Renal cortex interstitium (tissue), 11 donors: ENCODE data around the gene DNAH6. TPM values are rescaled to one million over a fixed set of nuclear protein-coding genes. Genes with fewer than 3 reads are reported as not detected.

Source experiments
- DNase-seq, 11 donors: peaks; one replicate each; pipeline ENCODE4 v3.0.0-alpha.2; 2013; ENCODE audit warnings: low read depth in 9 of 11, low spot score in 4 of 11; ENCODE audit errors: extremely low read depth in 1 of 11
- polyA plus RNA-seq, 3 donors: library from polyadenylated mRNA; unstranded; fragments of 120-200 nt; gene quantifications; one replicate each; pipeline ENCODE4 v1.2.1, GENCODE V29; 2013; ENCODE audit not compliant: insufficient read length in 3 of 3

DNAH6 gene
- polyA plus RNA-seq, 3 donors, result 1.0 to 2.6 (median 1.9) TPM

DNA sequence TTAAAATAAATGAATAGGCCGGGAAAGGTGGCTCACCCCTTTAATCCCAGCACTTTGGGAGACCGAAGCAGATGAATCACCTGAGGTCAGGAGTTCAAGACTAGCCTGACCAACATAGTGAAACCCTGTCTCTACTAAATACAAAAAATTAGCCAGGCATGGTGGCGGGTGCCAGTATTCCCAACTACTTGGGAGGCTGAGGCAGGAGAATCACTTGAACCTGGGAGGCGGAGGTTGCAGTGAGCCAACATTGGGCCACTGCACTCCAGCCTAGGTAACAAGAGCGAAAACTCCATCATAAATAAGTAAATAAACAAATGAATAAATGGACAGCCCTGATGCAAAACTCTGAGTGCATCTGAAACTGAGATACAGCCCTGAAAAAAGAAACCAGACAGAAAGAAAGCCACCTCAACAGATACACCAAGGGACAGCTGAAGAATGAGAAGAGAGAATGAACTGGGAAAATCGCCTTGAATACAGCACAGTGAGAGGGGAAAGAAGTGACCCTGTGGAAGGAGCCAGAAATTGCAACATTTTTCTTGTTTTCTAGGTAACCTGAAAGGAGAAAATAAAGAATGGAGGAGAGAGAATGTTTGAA, 300.2 kb downstream of the DNAH6 start:
- DNase-seq, result no peak

DNA sequence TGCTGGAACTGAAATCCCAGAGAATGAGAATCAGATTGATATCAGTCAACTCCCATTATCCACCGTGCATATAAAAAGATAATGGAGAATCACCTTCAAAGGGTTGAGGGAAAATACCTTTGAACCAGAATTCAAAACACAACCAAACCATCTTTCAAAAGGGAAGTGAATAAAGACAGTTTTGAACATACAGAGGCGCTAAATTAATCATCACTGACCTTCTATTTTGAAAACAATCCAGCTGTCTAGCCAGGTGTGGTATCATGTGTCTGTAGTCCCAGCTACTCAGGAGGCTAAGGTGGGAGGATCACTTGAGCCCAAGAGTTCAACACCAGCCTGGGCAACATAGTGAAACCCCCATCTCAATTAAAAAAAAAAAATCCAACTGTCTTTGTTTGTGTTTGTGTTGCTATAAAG, 300.9 kb downstream of the DNAH6 start:
- DNase-seq, result no peak

DNA sequence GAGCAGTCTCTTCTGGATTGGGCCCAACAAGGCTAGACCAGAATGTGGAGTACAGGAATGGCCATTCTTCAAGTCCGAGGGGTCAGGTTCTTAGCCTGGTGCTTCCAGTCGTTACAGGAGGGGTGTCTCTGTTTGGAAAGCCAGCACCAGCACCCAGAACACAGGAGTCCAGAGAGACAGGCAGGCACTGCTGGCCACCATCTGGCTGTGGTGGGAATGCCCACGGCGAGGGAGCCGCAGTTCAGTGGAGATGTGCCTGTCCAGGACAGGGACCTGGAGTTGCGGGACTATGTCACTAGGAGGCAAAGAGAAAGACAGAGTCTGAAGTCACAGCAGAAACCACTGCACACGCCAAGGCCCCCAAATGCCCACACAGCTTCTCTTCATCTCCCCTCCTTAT, 305.5 kb downstream of the DNAH6 start:
- no peak for DNase-seq

GRCh38 chr2:84823229-84823628, 306.9 kb downstream of the DNAH6 start:
- no peak for DNase-seq

DNA sequence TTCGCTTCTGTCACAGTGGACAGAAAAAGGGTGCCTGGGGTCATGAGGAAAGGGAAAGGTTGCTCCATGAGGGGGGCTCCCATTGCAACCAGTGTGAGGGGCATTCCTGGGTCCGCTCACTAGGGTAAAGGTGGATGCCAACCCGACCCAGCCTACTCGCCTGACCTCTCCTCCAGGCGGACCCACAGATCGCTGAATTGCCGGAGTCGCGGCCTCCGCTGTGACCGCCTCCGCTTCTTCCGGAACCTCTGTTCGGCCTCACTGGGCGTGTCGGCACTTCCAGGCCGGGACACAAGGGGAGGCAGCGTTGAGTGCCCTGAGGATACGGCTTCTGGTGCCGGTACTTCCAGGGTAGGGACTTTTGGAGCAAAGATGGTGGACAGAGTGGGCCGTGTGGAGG, 307.5 kb downstream of the DNAH6 start:
- DNase-seq, result no peak

GRCh38 chr2:84827978-84828575, 311.8 kb downstream of the DNAH6 start:
- no peak for DNase-seq

GRCh38 chr2:84829693-84830092, 313.4 kb downstream of the DNAH6 start:
- DNase-seq, result no peak

GRCh38 chr2:84830095-84830494, 313.8 kb downstream of the DNAH6 start:
- no peak for DNase-seq

DNA sequence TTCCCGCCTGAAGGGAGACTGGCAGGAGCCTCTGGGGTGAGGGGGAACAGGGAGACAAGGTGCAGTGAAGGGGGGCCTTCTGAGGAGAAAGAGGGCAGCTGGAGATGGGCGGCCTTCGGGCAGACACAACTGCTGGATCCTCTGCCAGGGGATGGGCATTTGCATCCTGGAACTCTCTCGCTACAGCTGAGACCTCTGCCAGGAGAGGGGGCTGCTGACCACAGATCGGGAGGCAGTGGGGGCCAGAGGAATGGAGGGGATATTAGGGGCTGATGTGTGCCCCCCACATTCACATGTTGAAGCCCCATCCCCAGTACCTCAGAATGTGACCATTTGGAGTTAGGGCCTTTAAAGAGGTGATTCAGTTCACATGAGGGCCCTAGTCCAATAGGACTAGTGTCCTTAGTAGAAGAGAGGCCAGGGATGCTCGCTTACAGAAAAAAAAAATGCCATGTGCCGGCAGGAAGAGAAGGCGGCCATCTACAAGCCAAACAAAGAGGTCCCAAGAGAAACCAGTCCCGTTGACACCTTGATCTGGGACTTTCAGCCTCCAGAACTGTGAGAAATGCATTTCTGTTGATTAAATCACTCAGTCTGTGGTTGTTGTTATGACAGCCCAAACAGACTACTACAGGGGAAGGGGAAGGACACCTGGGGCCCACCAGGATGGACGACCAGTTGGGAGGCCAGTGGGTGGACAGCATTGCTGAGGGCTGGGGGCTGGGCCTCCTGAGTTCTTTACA, 314.6 kb downstream of the DNAH6 start:
- no peak for DNase-seq

DNA sequence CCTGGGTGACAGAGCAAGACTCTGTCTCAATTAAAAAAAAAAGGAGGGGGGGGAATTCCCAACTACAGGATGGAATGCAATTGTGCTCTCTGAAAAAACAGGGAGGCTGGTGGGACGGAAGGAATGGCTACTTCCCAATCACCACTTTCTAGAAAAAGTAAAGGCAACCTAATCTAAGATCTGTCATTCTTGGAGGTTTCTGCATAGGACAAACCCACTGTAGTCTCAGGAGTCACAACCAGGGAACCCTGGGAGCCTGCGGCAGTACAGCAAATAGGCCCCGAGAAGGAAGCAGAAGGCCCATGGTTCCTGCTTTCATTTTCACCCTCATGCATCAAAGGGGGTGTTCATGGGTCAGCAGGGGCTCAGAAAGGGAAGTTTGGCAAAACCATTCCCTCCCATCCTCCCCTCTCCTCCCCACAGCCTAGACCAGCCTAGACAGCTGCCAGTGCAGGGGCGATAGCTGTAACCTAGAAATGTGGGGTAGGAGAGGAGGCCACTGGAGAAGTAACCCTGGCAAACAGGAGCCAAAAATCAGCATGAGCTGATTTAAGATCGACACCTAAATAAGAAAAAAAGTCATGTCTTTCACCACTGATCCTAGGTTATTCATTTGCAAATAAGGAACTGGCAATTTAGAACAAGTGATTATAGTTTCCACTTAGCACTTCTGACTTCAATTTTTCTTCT, 316.6 kb downstream of the DNAH6 start:
- DNase-seq, result no peak

DNA sequence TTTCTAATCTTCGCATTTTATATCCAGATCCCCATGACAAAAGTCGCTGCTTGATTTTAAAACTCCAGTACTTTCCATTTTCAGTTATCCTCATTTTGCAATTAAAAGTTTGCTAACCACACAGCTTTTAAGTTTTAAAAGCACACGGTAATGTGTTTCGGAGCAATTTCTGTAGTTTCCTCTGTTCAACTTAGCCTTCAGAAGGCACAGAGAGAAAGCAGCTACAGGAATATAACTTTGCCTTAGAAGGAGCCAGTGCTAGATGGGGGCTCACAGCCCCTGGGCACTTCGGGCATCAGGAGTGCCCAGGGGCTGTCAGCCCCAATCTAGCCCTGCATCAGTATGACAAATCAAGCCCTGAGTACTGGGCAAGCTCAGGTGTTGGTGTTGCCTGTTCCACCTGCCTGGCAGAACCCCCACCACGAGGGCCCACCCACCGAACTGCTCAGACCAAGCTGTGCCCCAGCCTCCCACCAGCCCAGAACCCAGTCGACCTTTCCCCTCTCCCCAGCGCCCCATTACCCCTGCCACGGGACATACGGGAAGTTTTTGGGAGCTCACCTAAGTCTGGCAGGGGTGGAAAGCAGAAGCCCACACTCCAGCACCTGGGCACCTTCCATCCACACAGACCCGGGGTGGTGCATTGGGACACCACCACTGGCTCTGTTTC, 317.3 kb downstream of the DNAH6 start:
- DNase-seq, result no peak

DNA sequence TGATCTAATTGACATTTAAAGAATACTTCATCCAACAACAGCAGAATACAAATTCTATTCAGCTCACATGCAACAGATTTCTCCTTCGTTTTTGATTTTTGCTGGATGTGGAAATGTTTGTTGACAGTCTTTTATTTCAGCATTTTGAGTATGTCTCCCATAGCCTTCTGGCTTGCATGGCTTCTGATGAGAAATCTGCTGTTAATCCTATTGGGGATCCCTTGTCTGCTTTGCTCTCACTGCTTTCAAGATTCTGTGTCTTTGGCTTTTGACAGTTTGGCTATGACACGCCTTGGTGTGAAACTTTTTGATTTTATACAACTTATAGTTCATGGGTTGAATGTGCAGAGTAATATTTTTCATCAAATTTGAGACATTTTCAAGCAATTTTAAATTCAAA, 319.9 kb downstream of the DNAH6 start:
- no peak for DNase-seq

GRCh38 chr2:84838434-84839145, 322.3 kb downstream of the DNAH6 start:
- DNase-seq, result no peak

DNA sequence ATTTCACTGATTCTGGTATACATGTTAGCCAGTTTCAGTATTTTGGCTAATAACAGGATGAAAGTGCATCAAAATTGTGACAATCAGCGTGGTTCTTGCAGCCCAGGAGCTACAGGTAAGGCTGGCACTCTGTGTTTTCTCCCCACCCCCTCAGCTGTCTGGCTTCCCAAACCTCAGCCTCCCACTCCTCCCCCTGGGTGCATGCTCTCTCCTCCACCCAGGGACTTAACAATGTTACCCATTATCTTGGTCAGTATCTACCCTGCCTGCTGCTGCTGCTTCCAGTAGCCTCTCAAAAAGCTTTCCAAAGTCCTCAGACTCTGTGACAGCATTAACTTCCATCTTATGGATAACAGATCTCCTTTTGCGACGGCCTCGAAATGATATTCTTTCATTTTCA, 323.6 kb downstream of the DNAH6 start:
- DNase-seq, result no peak

GRCh38 chr2:84840306-84840705, 324.0 kb downstream of the DNAH6 start:
- no peak for DNase-seq

DNA sequence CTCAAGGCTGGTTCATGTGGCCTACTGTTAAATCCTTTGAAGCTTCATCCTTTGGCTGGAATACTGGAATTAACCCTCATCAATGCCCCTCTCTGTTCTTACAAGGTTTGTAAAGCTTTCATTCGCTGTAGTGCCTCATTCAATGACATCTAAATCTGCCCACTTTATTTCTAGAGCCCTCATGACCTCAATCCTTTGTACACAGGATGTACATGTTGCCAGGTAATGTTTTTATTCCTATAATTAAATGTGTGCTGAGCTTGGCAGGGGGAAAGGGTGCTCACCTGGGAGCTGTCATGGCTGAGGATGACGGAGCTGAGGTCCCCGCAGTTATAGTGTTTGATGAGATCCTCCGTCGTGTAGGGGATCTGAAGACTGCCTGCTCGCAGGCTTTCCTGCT, 325.3 kb downstream of the DNAH6 start:
- no peak for DNase-seq

DNA sequence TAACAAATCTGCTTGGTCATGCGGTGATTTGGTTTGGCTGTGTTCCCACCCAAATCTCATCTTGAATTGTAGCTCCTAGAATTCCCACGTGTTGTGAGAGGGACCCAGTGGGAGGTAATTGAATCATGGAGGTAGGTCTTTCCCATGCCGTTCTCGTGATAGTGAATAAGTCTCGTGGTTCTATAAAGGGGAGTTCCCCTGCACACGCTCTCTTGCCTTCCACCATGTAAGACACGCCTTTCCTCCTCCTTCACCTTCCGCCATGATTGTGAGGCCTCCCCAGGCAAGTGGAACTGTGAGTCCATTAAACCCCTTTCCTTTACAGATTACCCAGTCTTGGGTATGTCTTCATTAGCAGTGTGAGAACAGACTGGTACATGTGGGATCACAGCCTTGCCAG, 327.8 kb downstream of the DNAH6 start:
- no peak for DNase-seq

GRCh38 chr2:84846041-84846663, 329.9 kb downstream of the DNAH6 start:
- DNase-seq, result no peak

GRCh38 chr2:84846741-84847142, 330.4 kb downstream of the DNAH6 start:
- no peak for DNase-seq
